HCT116 (cell line): ENCODE measurements around the gene POPDC3. TPM values are rescaled to one million over a fixed set of nuclear protein-coding genes. Genes with fewer than 3 reads are reported as not detected.

Experiments used
- ATAC-seq: fragments of 200-7000 bp; cut with Tn5 transposase; 2 replicates; pipeline ENCODE4 v1.9.1; 2020; ENCODE audit warnings: mild to moderate bottlenecking, moderate library complexity
- BruUV-seq: library from RNA; stranded (reverse); fragments of 400-500 nt; replicated peaks from 2 replicates; lab custom pipeline; 2021; lab: Mats Ljungman, UMichigan
- CTCF ChIA-PET: fragments of 300-600 bp; sonication (Branson Sonifier 250); formaldehyde crosslinking; loops from one replicate; lab custom pipeline; 2021; ENCODE audit warnings: antibody characterized with exemption; lab: Charles Lee
- POLR2A ChIA-PET: fragments of 300-600, 350-600 bp; sonication (Branson Sonifier 250); formaldehyde crosslinking; loops from one replicate; lab custom pipeline; 2021; ENCODE audit warnings: antibody characterized with exemption; lab: Charles Lee
- RAD21 ChIA-PET, 2 experiments: fragments of 300-600 bp; sonication (Branson Sonifier 250); formaldehyde crosslinking; loops; one replicate each; lab custom pipeline; 2023; ENCODE audit warnings: low total read pairs in 2 of 2; ENCODE audit not compliant: uncharacterized antibody in 2 of 2, unreplicated experiment in 2 of 2, low non-redundant PET in 1 of 2; lab: Charles Lee
- DNase-seq: peaks from one replicate; pipeline ENCODE4 v3.0.0-alpha.2; 2010; ENCODE audit warnings: low read depth, low spot score
- H2AFZ ChIP-seq: fragments of 200-600 bp; shearing (Covaris generic), sonication (generic); 2 replicates; pipeline ENCODE4 v1.6.1; 2017; ENCODE audit warnings: low read depth, mixed run types, mixed read lengths, antibody characterized with exemption, low read length; ENCODE audit not compliant: poor library complexity, severe bottlenecking
- H3K27ac ChIP-seq: 2 replicates; pipeline ENCODE4 v1.5.1; 2012; ENCODE audit warnings: low read depth, low read length
- H3K27me3 ChIP-seq: fragments of 200-600 bp; sonication (generic); 2 replicates; pipeline ENCODE4 v1.6.1; 2016; ENCODE audit warnings: mixed run types, low read length, mixed read lengths; ENCODE audit not compliant: insufficient read depth
- H3K36me3 ChIP-seq, 2 experiments: fragments of 200-500 bp in 1 of 2; fragments of 200-600 bp in 1 of 2; sonication (Bioruptor generic) in 1 of 2; sonication (generic) in 1 of 2; 2 replicates each; pipeline versions ENCODE4 v1.5.1 to v1.6.1; 2014 to 2016; ENCODE audit warnings: low read length in 2 of 2, inconsistent platforms in 1 of 2, mixed read lengths in 1 of 2, mixed run types in 1 of 2; ENCODE audit not compliant: insufficient read depth in 2 of 2, control insufficient read depth in 1 of 2
- H3K4me1 ChIP-seq, 2 experiments: fragments of 200-600 bp in 1 of 2; sonication (generic) in 1 of 2; 2 replicates each; pipeline versions ENCODE4 v1.5.1 to v1.6.1; 2012 to 2017; ENCODE audit warnings: low read length in 2 of 2, inconsistent platforms in 1 of 2, mild to moderate bottlenecking in 1 of 2, mixed read lengths in 1 of 2, mixed run types in 1 of 2, moderate library complexity in 1 of 2; ENCODE audit not compliant: insufficient read depth in 2 of 2, control insufficient read depth in 1 of 2
- H3K4me2 ChIP-seq: fragments of 200-600 bp; sonication (generic); 2 replicates; pipeline ENCODE4 v1.6.1; 2017; ENCODE audit warnings: mixed run types, low read length, mixed read lengths
- H3K4me3 ChIP-seq, 2 experiments: fragments of 200-600 bp in 1 of 2; sonication (generic) in 1 of 2; replicated peaks in 1 of 2; 2 replicates each; pipeline ENCODE4 v1.5.1; 2011 to 2016; ENCODE audit warnings: low read length in 2 of 2, control low read depth in 1 of 2, low read depth in 1 of 2, mild to moderate bottlenecking in 1 of 2, mixed read lengths in 1 of 2, mixed run types in 1 of 2
- H3K79me2 ChIP-seq: fragments of 200-600 bp; sonication (generic); 2 replicates; pipeline ENCODE4 v1.6.1; 2017; ENCODE audit warnings: mild to moderate bottlenecking, mixed run types, low read length, moderate library complexity, mixed read lengths; ENCODE audit not compliant: insufficient read depth
- H3K9ac ChIP-seq: fragments of 200-600 bp; sonication (generic); 2 replicates; pipeline ENCODE4 v1.6.1; 2016; ENCODE audit warnings: low read length, mixed read lengths
- H3K9me2 ChIP-seq: fragments of 200-600 bp; sonication (generic), shearing (Covaris generic); 2 replicates; pipeline ENCODE4 v1.6.1; 2017; ENCODE audit warnings: mixed run types, mild to moderate bottlenecking, moderate library complexity; ENCODE audit not compliant: insufficient read depth
- H3K9me3 ChIP-seq, 2 experiments: fragments of 200-500 bp in 1 of 2; fragments of 200-600 bp in 1 of 2; sonication (Bioruptor generic) in 1 of 2; sonication (generic) in 1 of 2; 2 replicates each; pipeline ENCODE4 v1.6.1; 2014 to 2017; ENCODE audit warnings: low read length in 2 of 2, mixed read lengths in 2 of 2, inconsistent platforms in 1 of 2, low read depth in 1 of 2, mild to moderate bottlenecking in 1 of 2, mixed run types in 1 of 2, moderate library complexity in 1 of 2; ENCODE audit not compliant: control insufficient read depth in 1 of 2, insufficient read depth in 1 of 2
- H4K20me1 ChIP-seq: fragments of 200-600 bp; sonication (generic), shearing (Covaris generic); 2 replicates; pipeline ENCODE4 v1.6.1; 2017; ENCODE audit warnings: mixed run types, mild to moderate bottlenecking, moderate library complexity; ENCODE audit not compliant: insufficient read depth
- CEBPB ChIP-seq: IDR thresholded peaks from 2 replicates; pipeline ENCODE4 v1.6.1; 2012; ENCODE audit warnings: low read depth
- EZH2phosphoT487 ChIP-seq: fragments of 200-600 bp; IDR thresholded peaks from 2 replicates; pipeline ENCODE4 v1.6.1; 2018; ENCODE audit warnings: antibody characterized with exemption, borderline replicate concordance
- JUND ChIP-seq: IDR thresholded peaks from 2 replicates; pipeline ENCODE4 v1.6.1; 2012
- POLR2A ChIP-seq: IDR thresholded peaks from 2 replicates; pipeline ENCODE4 v1.7.0; 2011; ENCODE audit warnings: borderline replicate concordance; ENCODE audit not compliant: insufficient read depth, insufficient read length; ENCODE audit errors: extremely low read depth
- POLR2AphosphoS5 ChIP-seq: IDR thresholded peaks from 2 replicates; pipeline ENCODE4 v1.6.1; 2011; ENCODE audit warnings: mild to moderate bottlenecking, low read depth, low read length, moderate library complexity
- RAD21 ChIP-seq: IDR thresholded peaks from 2 replicates; pipeline ENCODE4 v1.6.1; 2012; ENCODE audit warnings: low read depth, mild to moderate bottlenecking
- SIN3A ChIP-seq: IDR thresholded peaks from 2 replicates; pipeline ENCODE4 v1.6.1; 2012; ENCODE audit warnings: low read depth
- SP1 ChIP-seq: IDR thresholded peaks from 2 replicates; pipeline ENCODE4 v1.6.1; 2012; ENCODE audit warnings: low read depth
- SRF ChIP-seq: IDR thresholded peaks from 2 replicates; pipeline ENCODE4 v1.6.1; 2012; ENCODE audit warnings: low read depth
- TCF7L2 ChIP-seq: IDR thresholded peaks from 2 replicates; pipeline ENCODE4 v1.7.0; 2011; ENCODE audit warnings: borderline replicate concordance, inconsistent platforms; ENCODE audit not compliant: insufficient read depth, insufficient read length; ENCODE audit errors: extremely low read depth
- YY1 ChIP-seq: IDR thresholded peaks from 2 replicates; pipeline ENCODE4 v1.6.1; 2011; ENCODE audit warnings: low read length, low read depth, moderate library complexity, mild to moderate bottlenecking; ENCODE audit not compliant: insufficient replicate concordance; ENCODE audit errors: extremely low read depth
- ZFX ChIP-seq: fragments of 450-650 bp; IDR thresholded peaks from 2 replicates; pipeline ENCODE4 v1.6.1; 2017
- ZNF274 ChIP-seq: fragments of 200-500 bp; sonication (Bioruptor generic); IDR thresholded peaks from 2 replicates; pipeline ENCODE4 v1.6.1; 2014; ENCODE audit warnings: mild to moderate bottlenecking, low read depth, low read length, inconsistent platforms
- intact Hi-C: fragments of 100-400 bp; cut with micrococcal nuclease; formaldehyde crosslinking; loops from 2 replicates; pipeline ENCODE4 v1.10.0; 2022
- total RNA-seq: library from RNA; stranded (reverse); gene quantifications from one replicate; pipeline ENCODE4 v1.2.1, GENCODE V29; 2021; ENCODE audit not compliant: unreplicated experiment
- TF ChIP-seq, protein P1 (sequence below): IDR thresholded peaks from 2 replicates; pipeline ENCODE4 v1.6.1; 2012
- TF ChIP-seq, protein P2 (sequence below): IDR thresholded peaks from 2 replicates; pipeline ENCODE4 v1.6.1; 2012
- TF ChIP-seq, protein P3 (sequence below), 3 experiments: fragments of 200-600 bp in 1 of 3; sonication (generic) in 1 of 3; IDR thresholded peaks in 2 of 3; conservative IDR thresholded peaks in 1 of 3; 2 replicates each; pipeline ENCODE4 v1.5.1; 2012 to 2017; ENCODE audit warnings: low read depth in 2 of 3, low read length in 2 of 3, antibody characterized with exemption in 1 of 3, borderline replicate concordance in 1 of 3, control low read depth in 1 of 3, mild to moderate bottlenecking in 1 of 3, mixed read lengths in 1 of 3, mixed run types in 1 of 3, moderate library complexity in 1 of 3; ENCODE audit not compliant: insufficient read depth in 1 of 3

Gene POPDC3
- total RNA-seq, 1 experiment from 2014 or later, result 10.1 TPM

DNA sequence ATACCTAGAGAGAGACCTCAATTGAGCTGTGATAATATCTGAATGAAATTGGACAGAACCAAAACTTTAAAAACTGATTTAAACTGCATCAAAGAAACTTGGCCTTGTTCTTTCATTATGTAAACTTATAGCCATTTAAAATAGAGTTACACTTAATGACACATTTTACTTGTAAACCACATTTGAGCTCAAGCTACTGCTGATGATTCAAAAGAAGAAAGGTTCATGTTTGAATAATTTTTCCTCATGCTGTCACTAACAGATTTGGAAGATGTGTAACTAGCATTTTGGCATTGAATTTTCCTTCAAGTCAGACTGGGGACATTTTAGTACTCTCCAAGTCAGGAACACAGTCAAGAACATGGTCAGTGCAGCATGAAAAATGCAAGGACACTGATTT is 26.9 kb downstream of the POPDC3 start:
- ChIA-PET RAD21 (no interaction called here), CTCF (no interaction called here)
- Histone ChIP-seq H3K27ac (no peak overlapping the region), H3K9me2 (no peaks in the 10 kb centered on the region), H3K4me3 (no peak overlapping the region), H3K79me2 (no peaks in the 10 kb centered on the region), H3K9me3 (no peaks in the 10 kb centered on the region), H3K36me3 (no peaks in the 10 kb centered on the region), H3K4me2 (no peak overlapping the region), H3K9ac (no peak overlapping the region), H3K27me3 (no peaks in the 10 kb centered on the region), H3K4me1 (no peaks in the 10 kb centered on the region), H4K20me1 (no peaks in the 10 kb centered on the region)
- DNase-seq (no peak), ATAC-seq (no peak)
- intact Hi-C loops, result no loop called here
- no TSS peak for BruUV-seq
- no peak for TF ChIP-seq POLR2A
- TF ChIP-seq RAD21, result no peak
- TF ChIP-seq, protein P1, sequence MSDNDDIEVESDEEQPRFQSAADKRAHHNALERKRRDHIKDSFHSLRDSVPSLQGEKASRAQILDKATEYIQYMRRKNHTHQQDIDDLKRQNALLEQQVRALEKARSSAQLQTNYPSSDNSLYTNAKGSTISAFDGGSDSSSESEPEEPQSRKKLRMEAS, result no peak
- TF ChIP-seq, protein P2, sequence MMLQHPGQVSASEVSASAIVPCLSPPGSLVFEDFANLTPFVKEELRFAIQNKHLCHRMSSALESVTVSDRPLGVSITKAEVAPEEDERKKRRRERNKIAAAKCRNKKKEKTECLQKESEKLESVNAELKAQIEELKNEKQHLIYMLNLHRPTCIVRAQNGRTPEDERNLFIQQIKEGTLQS, result no peak
- no peak for TF ChIP-seq YY1
- TF ChIP-seq JUND, result no peak
- no peak for TF ChIP-seq CEBPB
- TF ChIP-seq ZFX, result no peak
- TF ChIP-seq SIN3A, result no peak
- no peak for TF ChIP-seq EZH2phosphoT487
- TF ChIP-seq, all 23 proteins: peak for 0
- POLR2A ChIA-PET, result no interaction called here
- H2AFZ ChIP-seq, result no peak overlapping the region

DNA sequence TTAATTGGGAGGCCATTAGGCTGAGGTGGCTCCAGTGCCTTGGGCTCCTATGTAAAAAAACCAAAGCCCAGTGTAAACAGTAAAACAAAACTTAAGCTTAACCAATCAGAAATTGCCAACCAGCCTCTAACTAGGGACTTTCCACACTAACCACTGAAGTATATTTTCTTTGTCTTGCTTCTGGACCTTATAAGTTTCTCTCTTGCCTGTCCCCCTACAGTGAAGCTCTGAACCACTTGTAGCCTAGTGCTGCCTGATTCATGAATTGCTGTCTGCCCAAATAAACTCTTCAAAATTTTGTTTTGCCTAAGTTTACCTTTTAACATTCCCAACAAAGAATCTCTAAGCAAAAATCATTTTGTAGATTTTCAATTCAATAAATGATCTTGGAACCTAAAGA is 28.2 kb downstream of the POPDC3 start:
- no peak overlapping the region for H3K4me3 ChIP-seq
- RAD21 ChIA-PET, result no interaction called here
- no TSS peak for BruUV-seq
- no peaks in the 10 kb centered on the region for H3K36me3 ChIP-seq
- POLR2A ChIA-PET, result no interaction called here
- no peak overlapping the region for H3K4me2 ChIP-seq
- H3K27ac ChIP-seq, result no peak overlapping the region
- intact Hi-C loops, result no loop called here
- no peak overlapping the region for H3K9ac ChIP-seq
- H4K20me1 ChIP-seq, result no peaks in the 10 kb centered on the region
- H3K9me2 ChIP-seq, result no peaks in the 10 kb centered on the region
- no peak for TF ChIP-seq POLR2A
- TF ChIP-seq EZH2phosphoT487, result no peak
- no peak for TF ChIP-seq TCF7L2
- TF ChIP-seq ZNF274, result no peak
- no peak for TF ChIP-seq RAD21
- TF ChIP-seq SIN3A, result no peak
- no peak for TF ChIP-seq ZFX
- no peak for TF ChIP-seq SRF
- no peak for TF ChIP-seq JUND
- no peak for TF ChIP-seq POLR2AphosphoS5
- TF ChIP-seq, protein P3, sequence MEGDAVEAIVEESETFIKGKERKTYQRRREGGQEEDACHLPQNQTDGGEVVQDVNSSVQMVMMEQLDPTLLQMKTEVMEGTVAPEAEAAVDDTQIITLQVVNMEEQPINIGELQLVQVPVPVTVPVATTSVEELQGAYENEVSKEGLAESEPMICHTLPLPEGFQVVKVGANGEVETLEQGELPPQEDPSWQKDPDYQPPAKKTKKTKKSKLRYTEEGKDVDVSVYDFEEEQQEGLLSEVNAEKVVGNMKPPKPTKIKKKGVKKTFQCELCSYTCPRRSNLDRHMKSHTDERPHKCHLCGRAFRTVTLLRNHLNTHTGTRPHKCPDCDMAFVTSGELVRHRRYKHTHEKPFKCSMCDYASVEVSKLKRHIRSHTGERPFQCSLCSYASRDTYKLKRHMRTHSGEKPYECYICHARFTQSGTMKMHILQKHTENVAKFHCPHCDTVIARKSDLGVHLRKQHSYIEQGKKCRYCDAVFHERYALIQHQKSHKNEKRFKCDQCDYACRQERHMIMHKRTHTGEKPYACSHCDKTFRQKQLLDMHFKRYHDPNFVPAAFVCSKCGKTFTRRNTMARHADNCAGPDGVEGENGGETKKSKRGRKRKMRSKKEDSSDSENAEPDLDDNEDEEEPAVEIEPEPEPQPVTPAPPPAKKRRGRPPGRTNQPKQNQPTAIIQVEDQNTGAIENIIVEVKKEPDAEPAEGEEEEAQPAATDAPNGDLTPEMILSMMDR (IDR thresholded peaks at IDR 0.05 in 2 of 3, conservative IDR thresholded peaks at IDR 0.05 in 1 of 3; ENCODE audit: borderline replicate concordance in 1 of 3, insufficient read depth in 1 of 3, low read depth in 2 of 3, low read length in 2 of 3), result no peak
- no peak for TF ChIP-seq SP1
- no peak for TF ChIP-seq CEBPB
- no peak for ATAC-seq
- DNase-seq, result no peak
- H2AFZ ChIP-seq, result no peak overlapping the region
- CTCF ChIA-PET, result no interaction called here
- H3K79me2 ChIP-seq, result no peaks in the 10 kb centered on the region
- H3K9me3 ChIP-seq, result no peaks in the 10 kb centered on the region
- no peaks in the 10 kb centered on the region for H3K4me1 ChIP-seq
- no peaks in the 10 kb centered on the region for H3K27me3 ChIP-seq
